PC-3 (cell line): Measurements from ENCODE around the gene DDX46. TPM values are rescaled to one million over a fixed set of nuclear protein-coding genes. Genes with fewer than 3 reads are reported as not detected.

ENCODE experiments used
- ATAC-seq: fragments of 200-7000 bp; cut with Tn5 transposase; 2 replicates; pipeline ENCODE4 v1.9.1; 2020; ENCODE audit warnings: mild to moderate bottlenecking, moderate library complexity
- BruUV-seq: library from RNA; stranded (reverse); fragments of 400-500 nt; replicated peaks from 2 replicates; lab custom pipeline; 2021; lab: Mats Ljungman, UMichigan
- CTCF ChIA-PET: fragments of 300-600 bp; sonication (Branson Sonifier 250); formaldehyde crosslinking; loops from one replicate; lab custom pipeline; 2022; ENCODE audit warnings: antibody characterized with exemption; lab: Charles Lee
- POLR2A ChIA-PET: fragments of 300-600 bp; sonication (Branson Sonifier 250); formaldehyde crosslinking; loops from one replicate; lab custom pipeline; 2022; ENCODE audit warnings: antibody characterized with exemption; ENCODE audit not compliant: unreplicated experiment; lab: Charles Lee
- DNase-seq: peaks from one replicate; pipeline ENCODE4 v3.0.0-alpha.2; 2015
- H2AFZ ChIP-seq: fragments of 300-600 bp; sonication (generic); 2 replicates; pipeline ENCODE4 v1.6.0; 2016; ENCODE audit warnings: antibody characterized with exemption, low read length
- H3F3A ChIP-seq: fragments of 300-600 bp; sonication (generic); one replicate; pipeline ENCODE4 v1.6.0; 2017; ENCODE audit warnings: antibody characterized with exemption, low read length, control low read depth, mild to moderate bottlenecking; ENCODE audit not compliant: unreplicated experiment
- H3K27ac ChIP-seq: fragments of 300-600 bp; sonication (generic); 2 replicates; pipeline ENCODE4 v1.5.1; 2016; ENCODE audit warnings: mild to moderate bottlenecking, low read length
- H3K27me3 ChIP-seq: fragments of 300-600 bp; sonication (generic); 2 replicates; pipeline ENCODE4 v1.6.1; 2016; ENCODE audit warnings: low read length, mixed read lengths
- H3K36me3 ChIP-seq: fragments of 300-600 bp; sonication (generic); 2 replicates; pipeline ENCODE4 v1.6.1; 2016; ENCODE audit warnings: low read depth, mixed run types, low read length, mixed read lengths
- H3K4me1 ChIP-seq: fragments of 300-600 bp; sonication (generic); 2 replicates; pipeline ENCODE4 v1.5.1; 2016; ENCODE audit warnings: low read length; ENCODE audit not compliant: insufficient read depth
- H3K4me2 ChIP-seq: fragments of 300-600 bp; sonication (generic); 2 replicates; pipeline ENCODE4 v1.6.0; 2016; ENCODE audit warnings: low read length
- H3K4me3 ChIP-seq: fragments of 300-600 bp; sonication (generic); 2 replicates; pipeline ENCODE4 v1.5.1; 2016; ENCODE audit warnings: mild to moderate bottlenecking, low read length, mixed read lengths
- H3K79me2 ChIP-seq: fragments of 300-600 bp; sonication (generic); 2 replicates; pipeline ENCODE4 v1.6.1; 2017; ENCODE audit warnings: low read length, mixed read lengths
- H3K9ac ChIP-seq: fragments of 300-600 bp; sonication (generic); 2 replicates; pipeline ENCODE4 v1.6.0; 2016; ENCODE audit warnings: mild to moderate bottlenecking, low read length
- H3K9me2 ChIP-seq: fragments of 300-600 bp; sonication (generic); replicated peaks from 2 replicates; pipeline ENCODE4 v1.6.1; 2016; ENCODE audit warnings: mixed run types, low read length, mixed read lengths
- H3K9me3 ChIP-seq: fragments of 300-600 bp; sonication (generic); 2 replicates; pipeline ENCODE4 v1.6.1; 2016; ENCODE audit warnings: low read length, mixed read lengths
- H4K20me1 ChIP-seq: fragments of 300-600 bp; sonication (generic); 2 replicates; pipeline ENCODE4 v1.6.1; 2016; ENCODE audit warnings: low read length, mixed read lengths
- CTCF ChIP-seq: fragments of 300-600 bp; sonication (generic); conservative IDR thresholded peaks from 2 replicates; pipeline ENCODE4 v1.5.1; 2017; ENCODE audit warnings: antibody characterized with exemption, low read depth, mild to moderate bottlenecking, low read length
- EZH2 ChIP-seq: fragments of 300-600 bp; sonication (generic); IDR thresholded peaks from one replicate; pipeline ENCODE4 v1.6.1; 2017; ENCODE audit warnings: antibody characterized with exemption, mild to moderate bottlenecking, low read length; ENCODE audit not compliant: unreplicated experiment
- EZH2phosphoT487 ChIP-seq: fragments of 300-600 bp; sonication (generic); IDR thresholded peaks from 2 replicates; pipeline ENCODE4 v1.6.1; 2018; ENCODE audit warnings: mild to moderate bottlenecking, antibody characterized with exemption, low read length, borderline replicate concordance
- intact Hi-C: fragments of 100-400 bp; cut with micrococcal nuclease; formaldehyde crosslinking; loops from 2 replicates; pipeline ENCODE4 v1.9.0; 2023
- total RNA-seq: library from RNA; depleted of rRNA; stranded (reverse); fragments of >200 nt; gene quantifications from 2 replicates; pipeline ENCODE4 v1.2.3, GENCODE V29; 2014

DDX46 gene
- total RNA-seq, 1 experiment from 2014 or later = 29.0 TPM

- Histone ChIP-seq H2AFZ (peak overlapping the region; percentile 93), H4K20me1 (no peaks in the 10 kb centered on the region), H3K9me3 (no peaks in the 10 kb centered on the region), H3K27me3 (no peaks in the 10 kb centered on the region), H3K4me2 (peak overlapping the region; percentile 96), H3K79me2 (peaks cover 16% of the 10 kb centered on the region), H3K9me2 (no peaks in the 10 kb centered on the region), H3K9ac (peak overlapping the region; percentile 80), H3K27ac (peak overlapping the region; percentile 47), H3F3A (no peaks in the 10 kb centered on the region), H3K4me3 (peak overlapping the region; percentile 81), H3K4me1 (peaks cover 6% of the 10 kb centered on the region; the same call in 1 of the 2 replicates), H3K36me3 (no peaks in the 10 kb centered on the region)
- DNase-seq (peak; percentile 55), ATAC-seq (peak; percentile 72)
- CTCF ChIA-PET = no interaction called here
- TSS peak; percentile 48 for BruUV-seq
- TF ChIP-seq CTCF = no peak
- intact Hi-C loops = loop anchor here (1.0 kb wide), 1 partner anchor 30 kb away; the partner anchor contains the start of gene PCBD2
- POLR2A ChIA-PET = no interaction called here
Measured at GRCh38 chr5:134874831-134875655, 116.5 kb downstream of the DDX46 start.

GRCh38 chr5:134877159-134877558 lies 118.6 kb downstream of the DDX46 start:
- H3K9ac ChIP-seq = no peak overlapping the region
- ATAC-seq (no peak), DNase-seq (no peak)
- H3K79me2 ChIP-seq = peaks cover 17% of the 10 kb centered on the region
- H2AFZ ChIP-seq = no peak overlapping the region
- no peak overlapping the region for H3K4me3 ChIP-seq
- H3F3A ChIP-seq = no peaks in the 10 kb centered on the region
- CTCF ChIA-PET = no interaction called here
- H3K36me3 ChIP-seq = no peaks in the 10 kb centered on the region
- intact Hi-C loops = no loop called here
- no TSS peak for BruUV-seq
- no peaks in the 10 kb centered on the region for H3K9me3 ChIP-seq
- H4K20me1 ChIP-seq = no peaks in the 10 kb centered on the region
- H3K27ac ChIP-seq = no peak overlapping the region
- no peak overlapping the region for H3K4me2 ChIP-seq
- TF ChIP-seq EZH2phosphoT487 (no peak), CTCF (no peak)
- no peaks in the 10 kb centered on the region for H3K27me3 ChIP-seq
- POLR2A ChIA-PET = no interaction called here
- peaks cover 6% of the 10 kb centered on the region; the same call in 1 of the 2 replicates for H3K4me1 ChIP-seq
- H3K9me2 ChIP-seq = no peaks in the 10 kb centered on the region

- Histone ChIP-seq H4K20me1 (no peaks in the 10 kb centered on the region), H3K9me2 (no peaks in the 10 kb centered on the region), H3K4me1 (peaks cover 6% of the 10 kb centered on the region; the same call in 1 of the 2 replicates), H3K4me2 (no peak overlapping the region), H3K27ac (no peak overlapping the region), H3F3A (no peaks in the 10 kb centered on the region), H2AFZ (no peak overlapping the region), H3K9ac (no peak overlapping the region), H3K79me2 (peaks cover 17% of the 10 kb centered on the region), H3K36me3 (no peaks in the 10 kb centered on the region), H3K27me3 (no peaks in the 10 kb centered on the region), H3K4me3 (no peak overlapping the region), H3K9me3 (no peaks in the 10 kb centered on the region)
- ChIA-PET POLR2A (no interaction called here), CTCF (no interaction called here)
- TF ChIP-seq EZH2 (no peak), CTCF (no peak), EZH2phosphoT487 (no peak)
- BruUV-seq = no TSS peak
- no peak for DNase-seq
- intact Hi-C loops = no loop called here
- ATAC-seq = no peak
Measured at GRCh38 chr5:134878403-134878802, 119.8 kb downstream of the DDX46 start.
